ENCODE measurements around the gene AOAH.

DNA sequence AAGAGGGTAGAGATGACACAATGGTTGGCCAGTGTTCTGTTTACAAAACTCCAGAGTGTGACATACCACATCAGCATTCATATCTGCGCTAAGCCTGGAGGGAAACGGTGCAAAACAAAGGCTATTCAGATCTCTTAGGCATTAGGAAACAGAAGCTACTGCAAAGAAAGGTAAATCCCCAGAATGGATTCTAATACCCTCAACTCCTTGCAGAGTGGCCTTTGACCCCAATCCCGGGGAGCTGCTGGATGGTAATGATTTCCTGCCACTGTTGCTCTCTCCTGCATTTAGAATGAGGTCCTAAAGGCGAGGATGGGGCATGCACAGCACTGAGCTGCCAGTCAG lies 65.2 kb downstream of the AOAH start:
- TF ChIP-seq EZH2 (optimal IDR thresholded peaks at IDR 0.05; ENCODE audit: low read depth, low read length) (no peak), EZH2phosphoT487 (IDR thresholded peaks at IDR 0.05; ENCODE audit: low read length) (no peak)
- TF ChIP-seq, protein P1, sequence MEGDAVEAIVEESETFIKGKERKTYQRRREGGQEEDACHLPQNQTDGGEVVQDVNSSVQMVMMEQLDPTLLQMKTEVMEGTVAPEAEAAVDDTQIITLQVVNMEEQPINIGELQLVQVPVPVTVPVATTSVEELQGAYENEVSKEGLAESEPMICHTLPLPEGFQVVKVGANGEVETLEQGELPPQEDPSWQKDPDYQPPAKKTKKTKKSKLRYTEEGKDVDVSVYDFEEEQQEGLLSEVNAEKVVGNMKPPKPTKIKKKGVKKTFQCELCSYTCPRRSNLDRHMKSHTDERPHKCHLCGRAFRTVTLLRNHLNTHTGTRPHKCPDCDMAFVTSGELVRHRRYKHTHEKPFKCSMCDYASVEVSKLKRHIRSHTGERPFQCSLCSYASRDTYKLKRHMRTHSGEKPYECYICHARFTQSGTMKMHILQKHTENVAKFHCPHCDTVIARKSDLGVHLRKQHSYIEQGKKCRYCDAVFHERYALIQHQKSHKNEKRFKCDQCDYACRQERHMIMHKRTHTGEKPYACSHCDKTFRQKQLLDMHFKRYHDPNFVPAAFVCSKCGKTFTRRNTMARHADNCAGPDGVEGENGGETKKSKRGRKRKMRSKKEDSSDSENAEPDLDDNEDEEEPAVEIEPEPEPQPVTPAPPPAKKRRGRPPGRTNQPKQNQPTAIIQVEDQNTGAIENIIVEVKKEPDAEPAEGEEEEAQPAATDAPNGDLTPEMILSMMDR (IDR thresholded peaks at IDR 0.05; ENCODE audit: low read length): no peak
